CD4-positive, CD25-positive, alpha-beta regulatory T cell (primary cell): Measurements from ENCODE around the gene CFAP46. TPM values are rescaled to one million over a fixed set of nuclear protein-coding genes. Genes with fewer than 3 reads are reported as not detected.
"Not testable (repeated sequence)": the region's sequence is repeated elsewhere in the genome, so short reads cannot be mapped to it uniquely, and the experiment has no call there.

Experiments used
- ATAC-seq, 2 donors: fragments of 150-1000 bp; cut with Tn5 transposase; one replicate each; pipeline ENCODE4 v1.10.0; 2021; ENCODE audit warnings: low read depth in 2 of 2, moderate number of reproducible peaks in 2 of 2, moderate library complexity in 1 of 2
- DNase-seq, 3 donors: peaks; one replicate each; pipeline versions ENCODE4 v3.0.0 to v3.0.0-alpha.2; 2012 to 2022; ENCODE audit warnings: mixed read lengths in 1 of 3
- H3K27ac ChIP-seq: one replicate; pipeline ENCODE4 v1.7.0; 2013; ENCODE audit warnings: mild to moderate bottlenecking, low read length; ENCODE audit not compliant: insufficient read depth, poor library complexity, severe bottlenecking
- H3K27me3 ChIP-seq: one replicate; pipeline ENCODE4 v1.7.0; 2013; ENCODE audit warnings: low read length; ENCODE audit not compliant: control insufficient read depth, insufficient read depth
- H3K36me3 ChIP-seq: one replicate; pipeline ENCODE4 v1.7.0; 2013; ENCODE audit warnings: mild to moderate bottlenecking, low read length, moderate library complexity; ENCODE audit not compliant: control insufficient read depth, insufficient read depth
- H3K4me1 ChIP-seq: 2 replicates; pipeline ENCODE4 v1.7.0; 2013; ENCODE audit warnings: mild to moderate bottlenecking, low read length; ENCODE audit not compliant: insufficient read depth, control insufficient read depth, poor library complexity, severe bottlenecking
- H3K4me3 ChIP-seq: one replicate; pipeline ENCODE4 v1.7.0; 2013; ENCODE audit warnings: low read depth, mild to moderate bottlenecking, low read length, moderate library complexity
- H3K9me3 ChIP-seq, 2 experiments: 1 replicate in 1 of 2; 2 replicates in 1 of 2; pipeline ENCODE4 v1.7.0; 2013; ENCODE audit warnings: low read length in 2 of 2, mild to moderate bottlenecking in 1 of 2, moderate library complexity in 1 of 2; ENCODE audit not compliant: control insufficient read depth in 2 of 2
- H3K27ac Mint-ChIP-seq, 3 donors: one replicate each; pipeline ENCODE4 v1.8.0; 2020 to 2022; ENCODE audit warnings: mild to moderate bottlenecking in 3 of 3, mixed read lengths in 3 of 3, moderate library complexity in 2 of 3
- H3K27me3 Mint-ChIP-seq: one replicate; pipeline ENCODE4 v1.8.0; 2022; ENCODE audit warnings: mild to moderate bottlenecking, mixed read lengths
- H3K36me3 Mint-ChIP-seq: one replicate; pipeline ENCODE4 v1.8.0; 2020; ENCODE audit warnings: mixed read lengths
- H3K4me1 Mint-ChIP-seq, 4 donors: one replicate each; pipeline ENCODE4 v1.8.0; 2020 to 2022; ENCODE audit warnings: mixed read lengths in 4 of 4, mild to moderate bottlenecking in 1 of 4
- H3K4me3 Mint-ChIP-seq, 4 donors: one replicate each; pipeline ENCODE4 v1.8.0; 2020 to 2022; ENCODE audit warnings: mild to moderate bottlenecking in 4 of 4, mixed read lengths in 4 of 4, moderate library complexity in 3 of 4
- H3K9me3 Mint-ChIP-seq, 7 donors: one replicate each; pipeline ENCODE4 v1.8.0; 2020 to 2022; ENCODE audit warnings: mixed read lengths in 7 of 7, mild to moderate bottlenecking in 3 of 7, moderate library complexity in 2 of 7
- polyA plus RNA-seq, 4 donors: library from polyadenylated mRNA; unstranded; fragments of 300-500 nt; fragmentation: Illumina TruSeq; gene quantifications; one replicate each; pipeline ENCODE4 v1.2.3, GENCODE V29; 2021
- total RNA-seq: library from RNA; stranded (reverse); gene quantifications from one replicate; pipeline ENCODE4 v1.2.3, GENCODE V29; 2022

CFAP46 gene
- total and polyA plus RNA-seq, 5 donors from 2014 or later: not detected

GRCh38 chr10:132924046-132924952, 18.1 kb downstream of the CFAP46 start:
- Mint-ChIP-seq H3K9me3 (no peaks in the 10 kb centered on the region), H3K4me3 (no peak overlapping the region), H3K36me3 (no peaks in the 10 kb centered on the region), H3K27ac (no peak overlapping the region), H3K4me1 (no peaks in the 10 kb centered on the region), H3K27me3 (no peaks in the 10 kb centered on the region)
- Histone ChIP-seq H3K27ac (no peak overlapping the region), H3K4me1 (no peaks in the 10 kb centered on the region), H3K4me3 (no peak overlapping the region), H3K9me3 (no peaks in the 10 kb centered on the region), H3K27me3 (no peaks in the 10 kb centered on the region), H3K36me3 (no peaks in the 10 kb centered on the region)
- ATAC-seq (no peak), DNase-seq (no peak)

GRCh38 chr10:132923384-132923783, 19.0 kb downstream of the CFAP46 start:
- H3K9me3 ChIP-seq, H3K4me3 ChIP-seq, H3K27me3 ChIP-seq, H3K4me3 Mint-ChIP-seq, H3K4me1 ChIP-seq, H3K36me3 Mint-ChIP-seq, ATAC-seq, H3K27ac ChIP-seq, H3K27me3 Mint-ChIP-seq, H3K9me3 Mint-ChIP-seq, H3K36me3 ChIP-seq, H3K4me1 Mint-ChIP-seq, DNase-seq, H3K27ac Mint-ChIP-seq: not testable (repeated sequence)

- Mint-ChIP-seq H3K4me1 (no peaks in the 10 kb centered on the region), H3K4me3 (no peak overlapping the region), H3K27me3 (no peaks in the 10 kb centered on the region), H3K36me3 (no peaks in the 10 kb centered on the region), H3K27ac (no peak overlapping the region), H3K9me3 (no peaks in the 10 kb centered on the region)
- DNase-seq (no peak), ATAC-seq (no peak)
- no peaks in the 10 kb centered on the region for H3K9me3 ChIP-seq
- H3K4me3 ChIP-seq: no peak overlapping the region
- no peaks in the 10 kb centered on the region for H3K36me3 ChIP-seq
- no peak overlapping the region for H3K27ac ChIP-seq
- no peaks in the 10 kb centered on the region for H3K27me3 ChIP-seq
- H3K4me1 ChIP-seq: no peaks in the 10 kb centered on the region
Measured at GRCh38 chr10:132922872-132923271, 19.5 kb downstream of the CFAP46 start.

- Histone ChIP-seq H3K36me3 (no peaks in the 10 kb centered on the region), H3K4me3 (no peak overlapping the region), H3K9me3 (no peaks in the 10 kb centered on the region), H3K27ac (no peak overlapping the region), H3K4me1 (no peaks in the 10 kb centered on the region), H3K27me3 (no peaks in the 10 kb centered on the region)
- no peaks in the 10 kb centered on the region for H3K9me3 Mint-ChIP-seq
- no peaks in the 10 kb centered on the region for H3K4me1 Mint-ChIP-seq
- ATAC-seq (no peak), DNase-seq (no peak)
- no peak overlapping the region for H3K27ac Mint-ChIP-seq
- H3K4me3 Mint-ChIP-seq: no peak overlapping the region
- H3K27me3 Mint-ChIP-seq: no peaks in the 10 kb centered on the region
- H3K36me3 Mint-ChIP-seq: no peaks in the 10 kb centered on the region
Measured at GRCh38 chr10:132921818-132922807, 20.3 kb downstream of the CFAP46 start.

GRCh38 chr10:132921086-132921485, 21.3 kb downstream of the CFAP46 start:
- ATAC-seq: no peak
- Mint-ChIP-seq H3K4me1 (no peaks in the 10 kb centered on the region), H3K9me3 (no peaks in the 10 kb centered on the region), H3K27ac (no peak overlapping the region), H3K36me3 (no peaks in the 10 kb centered on the region), H3K4me3 (no peak overlapping the region), H3K27me3 (no peaks in the 10 kb centered on the region)
- Histone ChIP-seq H3K4me1 (no peaks in the 10 kb centered on the region), H3K4me3 (no peak overlapping the region), H3K36me3 (no peaks in the 10 kb centered on the region), H3K27me3 (no peaks in the 10 kb centered on the region), H3K27ac (no peak overlapping the region), H3K9me3 (no peaks in the 10 kb centered on the region)
- DNase-seq: no peak

GRCh38 chr10:132920101-132920925, 22.1 kb downstream of the CFAP46 start:
- no peaks in the 10 kb centered on the region for H3K9me3 Mint-ChIP-seq
- H3K36me3 ChIP-seq: no peaks in the 10 kb centered on the region
- no peaks in the 10 kb centered on the region for H3K4me1 ChIP-seq
- no peak overlapping the region for H3K4me3 Mint-ChIP-seq
- no peaks in the 10 kb centered on the region for H3K9me3 ChIP-seq
- H3K4me1 Mint-ChIP-seq: no peaks in the 10 kb centered on the region
- DNase-seq (no peak), ATAC-seq (no peak)
- H3K27me3 ChIP-seq: no peaks in the 10 kb centered on the region
- H3K27me3 Mint-ChIP-seq: no peaks in the 10 kb centered on the region
- H3K27ac ChIP-seq: no peak overlapping the region
- no peak overlapping the region for H3K27ac Mint-ChIP-seq
- H3K36me3 Mint-ChIP-seq: no peaks in the 10 kb centered on the region
- no peak overlapping the region for H3K4me3 ChIP-seq

GRCh38 chr10:132919374-132920100, 22.8 kb downstream of the CFAP46 start:
- Mint-ChIP-seq H3K27ac (no peak overlapping the region), H3K36me3 (no peaks in the 10 kb centered on the region), H3K4me3 (no peak overlapping the region), H3K4me1 (no peaks in the 10 kb centered on the region), H3K27me3 (no peaks in the 10 kb centered on the region), H3K9me3 (no peaks in the 10 kb centered on the region)
- H3K27me3 ChIP-seq: no peaks in the 10 kb centered on the region
- no peaks in the 10 kb centered on the region for H3K9me3 ChIP-seq
- no peaks in the 10 kb centered on the region for H3K36me3 ChIP-seq
- no peaks in the 10 kb centered on the region for H3K4me1 ChIP-seq
- DNase-seq (no peak), ATAC-seq (no peak)
- no peak overlapping the region for H3K4me3 ChIP-seq
- H3K27ac ChIP-seq: no peak overlapping the region
